ENCODE results near the gene MATK.

MATK gene

DNA sequence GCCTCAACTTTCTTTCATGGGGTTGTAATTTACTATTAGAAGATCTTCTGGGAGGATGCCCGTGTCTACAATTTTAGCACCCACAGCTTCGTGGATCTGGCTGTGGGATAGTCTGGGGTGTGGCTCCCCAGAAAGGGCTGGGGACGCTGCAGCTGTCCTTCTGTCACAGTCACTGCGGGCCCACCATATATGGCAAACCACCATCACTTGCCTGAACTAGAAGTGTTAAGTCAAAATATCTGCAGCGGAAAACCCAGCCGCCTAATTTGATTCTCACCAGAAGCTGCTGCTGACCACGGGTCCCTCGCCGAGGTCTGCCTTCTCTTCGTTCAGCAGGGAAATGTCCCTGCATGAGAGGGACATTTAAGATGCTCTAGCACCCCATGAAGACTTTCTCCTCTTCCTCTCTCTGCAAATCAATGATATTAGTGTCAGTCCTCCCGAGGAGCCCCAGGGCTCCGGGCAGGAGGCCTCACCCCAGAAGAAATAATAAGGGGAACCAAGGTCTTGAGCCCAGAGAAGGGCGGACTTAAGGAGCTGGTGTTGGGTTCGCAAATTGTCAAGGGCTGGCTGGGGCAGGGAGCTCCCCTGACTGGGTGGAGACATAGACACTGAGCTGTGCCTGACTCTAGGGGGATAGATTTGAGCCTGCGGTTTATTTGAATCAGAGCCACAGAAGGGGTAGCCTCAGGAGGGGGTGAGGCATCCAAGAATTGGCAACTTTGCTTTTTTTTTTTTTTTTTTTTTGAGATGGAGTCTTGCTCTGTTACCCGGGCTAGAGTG lies 3.0 kb upstream of the MATK start:
- no peak for DNase-seq (ENCODE audit: low read depth)

DNA sequence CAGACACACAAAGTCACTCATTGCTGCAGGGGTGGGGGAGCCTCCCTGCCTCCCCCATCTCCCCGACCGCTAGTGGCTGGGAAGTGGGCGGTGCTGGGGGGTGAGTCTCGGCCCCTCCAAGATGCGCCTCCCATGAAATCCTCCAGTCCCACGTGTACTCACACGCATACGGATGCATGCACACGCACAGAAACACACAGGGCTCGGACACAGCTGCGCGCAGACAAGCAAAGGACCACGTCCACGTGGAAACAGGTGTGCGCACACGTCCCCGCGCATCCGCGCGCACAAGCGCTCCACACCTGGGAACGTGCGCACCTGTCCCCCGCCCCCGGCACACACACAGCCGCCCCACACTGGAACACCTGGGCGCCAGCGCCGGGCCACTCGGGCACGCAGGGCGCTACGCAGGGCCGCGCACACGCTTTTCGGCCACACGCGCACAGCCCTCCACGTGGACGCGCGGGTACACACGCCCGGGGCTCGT lies 687 bp downstream of the MATK start:
- no peak for DNase-seq (ENCODE audit: low read depth)

- no peak for DNase-seq (ENCODE audit: low read depth)
These were observed 1.4 kb downstream of the MATK start for GRCh38 chr19:3784607-3785450.

GRCh38 chr19:3783660-3784584 lies 2.3 kb downstream of the MATK start:
- no peak for DNase-seq (ENCODE audit: low read depth)

DNA sequence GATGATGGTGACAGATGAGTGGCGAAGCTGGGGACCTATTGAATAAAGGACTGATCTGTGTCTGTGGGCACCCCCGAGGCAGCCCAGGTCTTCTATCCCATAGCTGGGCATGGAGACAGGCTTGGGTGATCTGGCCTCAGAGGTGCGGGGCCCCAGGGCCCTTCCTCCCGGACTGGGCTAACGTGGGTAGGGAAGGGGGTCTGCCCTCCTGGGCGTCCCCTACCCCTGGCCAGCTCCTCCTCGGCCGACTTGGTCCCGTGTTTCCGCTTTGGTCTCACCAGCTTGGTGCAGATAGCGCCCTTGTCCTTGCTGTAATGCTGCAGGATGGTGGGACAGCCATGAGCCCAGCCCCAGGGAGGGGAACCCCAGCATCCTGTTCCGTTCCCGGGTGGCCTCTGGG lies 3.3 kb downstream of the MATK start:
- DNase-seq (ENCODE audit: low read depth) = no peak

- DNase-seq (ENCODE audit: low read depth) = no peak
These were observed 3.9 kb downstream of the MATK start for GRCh38 chr19:3782330-3782729.

- DNase-seq (ENCODE audit: low read depth) = no peak
These were observed 4.6 kb downstream of the MATK start for GRCh38 chr19:3781603-3782002.

DNA sequence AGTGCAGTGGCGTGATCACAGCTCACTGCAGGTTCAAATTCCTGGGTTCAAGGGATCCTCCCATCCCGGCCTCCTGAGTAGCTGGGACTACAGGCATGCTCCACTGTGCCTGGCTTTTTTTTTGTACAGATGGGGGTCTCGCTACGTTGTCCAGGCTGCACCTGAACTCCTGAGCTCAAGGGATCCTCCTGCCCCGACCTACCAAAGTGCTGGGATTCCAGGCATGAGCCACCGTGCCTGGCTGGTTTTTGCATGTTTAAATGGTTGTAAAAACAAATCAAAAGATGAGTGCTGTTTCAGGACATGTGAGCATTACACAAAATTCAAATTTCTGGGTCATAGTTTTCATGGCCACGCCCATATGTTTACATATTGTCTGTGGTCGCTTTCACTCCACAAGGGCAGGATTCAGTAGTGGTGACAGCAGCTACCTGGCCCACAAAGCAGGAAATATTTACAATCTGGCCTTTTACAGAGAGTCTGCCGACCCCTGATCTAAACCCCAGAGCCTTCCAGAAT lies 5.3 kb downstream of the MATK start:
- no peak for DNase-seq (ENCODE audit: low read depth)

- DNase-seq (ENCODE audit: low read depth) = no peak
These were observed 7.1 kb downstream of the MATK start for GRCh38 chr19:3778899-3779723.

GRCh38 chr19:3778104-3778867 lies 7.9 kb downstream of the MATK start:
- DNase-seq (ENCODE audit: low read depth) = no peak

- no peak for DNase-seq (ENCODE audit: low read depth)
These were observed 9.6 kb downstream of the MATK start for GRCh38 chr19:3776479-3777040.

DNA sequence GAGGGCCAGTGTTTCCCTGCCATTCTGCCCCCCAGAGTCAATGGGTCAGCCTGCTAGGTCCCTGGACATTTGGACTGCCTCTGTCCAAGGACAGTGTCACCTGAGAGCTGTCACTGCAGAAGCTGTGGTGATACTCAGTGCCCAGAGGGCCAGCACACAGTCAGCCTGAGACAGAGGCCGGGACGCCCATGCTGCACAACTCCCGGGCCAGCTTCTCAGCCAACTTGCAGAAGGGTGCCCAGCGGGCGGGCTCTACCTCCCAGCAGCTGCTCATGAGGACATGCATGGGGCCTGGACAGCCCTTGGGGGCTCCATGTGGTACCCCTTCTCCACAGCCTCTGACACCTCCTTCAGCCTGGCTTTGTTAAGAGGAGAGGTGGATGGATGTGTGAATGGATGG lies 10.3 kb downstream of the MATK start:
- no peak for DNase-seq (ENCODE audit: low read depth)

DNA sequence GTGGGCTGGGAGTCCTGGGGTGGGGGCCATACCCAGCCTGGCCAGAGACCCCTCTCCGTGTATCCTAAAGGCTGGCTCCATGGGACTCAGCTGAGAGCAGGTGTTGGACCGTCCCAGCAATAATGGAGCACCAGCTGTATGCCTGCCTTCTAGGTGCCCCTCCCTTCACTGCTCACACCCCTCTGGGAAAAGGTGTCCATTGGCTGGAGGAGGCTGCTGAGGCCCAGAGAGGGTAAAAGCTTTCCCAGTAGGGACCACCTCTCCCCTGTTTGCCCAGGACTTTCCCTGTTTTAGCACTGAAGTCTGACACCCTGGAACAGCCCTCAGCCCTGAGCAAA lies 10.8 kb downstream of the MATK start:
- DNase-seq (ENCODE audit: low read depth) = no peak

DNA sequence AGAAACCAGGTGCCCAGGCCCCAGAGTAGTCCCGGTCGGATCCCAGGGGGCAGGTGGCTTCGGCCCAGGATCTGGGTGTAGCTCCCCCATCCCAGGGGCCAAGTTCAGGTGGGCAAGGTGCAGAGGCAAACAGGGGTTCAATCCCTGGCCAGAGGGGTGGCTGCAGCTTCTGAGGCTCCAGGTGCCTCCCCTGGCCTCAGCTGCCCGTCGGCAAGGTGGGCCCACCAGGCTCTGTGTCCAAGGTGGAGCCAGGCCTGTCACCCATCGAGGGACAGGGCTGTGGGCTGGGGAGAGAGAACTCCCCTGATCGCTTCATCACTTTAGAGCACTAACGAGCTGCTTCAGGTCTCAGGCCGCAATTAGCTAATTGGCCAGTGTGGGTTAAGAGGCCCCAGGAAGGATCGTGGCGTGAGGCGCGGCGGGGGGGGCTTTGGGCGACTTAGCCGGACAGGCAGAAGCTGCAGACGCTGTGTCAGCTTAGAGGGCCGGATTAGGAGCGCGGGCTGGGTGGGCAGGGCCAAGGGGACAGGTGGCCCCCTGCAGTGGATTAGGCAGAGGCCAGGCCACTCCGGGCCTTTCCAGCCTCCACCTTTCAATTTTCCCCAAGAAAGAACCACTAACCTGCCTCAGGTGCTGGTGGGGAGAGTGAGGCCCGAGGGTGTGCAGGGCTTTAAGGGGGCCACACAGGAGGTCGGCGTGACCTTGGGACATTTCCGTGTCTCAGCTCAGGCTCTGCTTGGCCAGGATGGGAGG lies 11.4 kb downstream of the MATK start:
- DNase-seq (ENCODE audit: low read depth) = no peak

DNA sequence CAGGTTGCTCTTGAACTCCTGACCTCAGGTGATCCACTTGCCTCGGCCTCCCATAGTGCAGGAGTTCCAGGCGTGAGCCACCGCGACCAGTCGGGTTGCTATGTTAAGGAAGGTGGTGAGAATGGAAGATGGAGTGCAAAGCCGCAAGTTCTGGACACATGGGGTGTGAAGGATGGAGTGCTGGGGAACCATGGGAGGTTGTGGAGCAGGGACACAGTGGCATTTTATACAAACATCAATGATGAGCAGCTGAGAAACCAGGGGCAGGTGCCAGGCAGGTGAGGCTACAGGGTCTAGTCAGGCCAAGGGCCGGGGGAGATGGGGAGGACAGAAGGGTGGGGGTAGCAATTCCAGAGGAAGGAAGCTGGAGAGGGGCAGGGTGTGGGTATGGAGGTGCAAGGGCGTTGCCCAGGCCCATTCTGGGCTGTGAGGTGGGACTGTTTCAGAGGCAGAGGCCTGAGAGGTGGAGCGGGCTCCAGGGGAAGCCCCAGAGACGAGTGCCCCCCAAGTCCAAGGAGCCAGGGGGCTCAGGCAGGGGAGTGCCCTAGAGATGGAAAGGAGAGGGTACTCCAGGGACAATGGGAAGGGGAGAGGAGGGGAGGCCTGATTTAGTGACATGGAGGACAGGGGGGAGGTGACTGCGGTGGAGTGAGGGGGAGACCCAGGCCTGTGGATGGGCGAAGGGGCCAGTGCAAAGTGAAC lies 12.2 kb downstream of the MATK start:
- no peak for DNase-seq (ENCODE audit: low read depth)

DNA sequence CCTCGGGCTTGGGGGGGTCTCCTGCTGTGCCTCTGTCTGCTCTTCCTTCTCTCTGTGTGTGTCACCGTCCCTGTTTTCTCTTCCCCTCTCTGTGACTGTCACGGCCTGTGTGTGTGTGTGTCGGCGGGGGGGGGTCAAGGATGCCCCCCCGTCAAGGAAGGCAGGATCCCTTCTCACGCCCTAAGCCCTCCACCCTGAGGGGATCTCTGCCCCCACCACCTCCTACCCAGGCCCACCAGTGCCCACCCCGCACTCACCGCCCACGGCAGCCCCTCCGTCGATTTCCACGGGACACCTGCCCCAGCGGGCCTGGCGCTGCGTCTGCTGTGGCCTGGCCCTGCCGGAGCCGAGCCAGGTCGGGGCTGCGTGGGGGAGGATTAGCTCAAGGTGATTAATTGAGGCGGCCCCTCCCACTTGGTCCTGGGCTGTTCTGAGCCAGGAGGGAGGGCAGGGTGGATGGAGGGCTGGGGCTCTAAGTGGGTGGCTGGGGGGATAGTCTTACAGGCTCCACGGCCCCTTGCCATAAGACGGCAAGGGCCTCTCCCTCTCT lies 14.2 kb downstream of the MATK start, which contains the start of gene RAX2:
TSS of gene RAX2 (minus strand) at position 323 of the 550 bp plus-strand sequence. CDS start 486 bp downstream, outside the sequence.
- no peak for DNase-seq (ENCODE audit: low read depth)

GRCh38 chr19:3771000-3771905 lies 14.9 kb downstream of the MATK start:
- DNase-seq (ENCODE audit: low read depth) = no peak
